B cell (primary cell): ENCODE results near the gene EYA4. TPM values are rescaled to one million over a fixed set of nuclear protein-coding genes. Genes with fewer than 3 reads are reported as not detected.

Experiments
- ATAC-seq: fragments of 200-7000 bp; cut with Tn5 transposase; one replicate; pipeline ENCODE4 v1.10.0; 2021; ENCODE audit warnings: low read depth, mild to moderate bottlenecking, moderate number of reproducible peaks, moderate library complexity
- CTCF ChIA-PET: fragments of 350-600 bp; sonication (Branson Sonifier 250); formaldehyde crosslinking; loops from one replicate; lab custom pipeline; 2021; ENCODE audit warnings: antibody characterized with exemption, inconsistent platforms; lab: Charles Lee
- POLR2A ChIA-PET: fragments of 350-600 bp; sonication (Branson Sonifier 250); formaldehyde crosslinking; loops from one replicate; lab custom pipeline; 2021; ENCODE audit warnings: antibody characterized with exemption; lab: Charles Lee
- DNase-seq: peaks from one replicate; pipeline ENCODE4 v3.0.0; 2013
- H2AFZ ChIP-seq: 2 replicates; pipeline ENCODE4 v1.6.1; 2012; ENCODE audit warnings: mild to moderate bottlenecking, low read depth, low read length; ENCODE audit not compliant: insufficient read depth, poor library complexity, severe bottlenecking
- H3K27ac ChIP-seq, 2 donors: 1 replicate in 1 of 2; 2 replicates in 1 of 2; pipeline ENCODE4 v1.5.1; 2012 to 2013; ENCODE audit warnings: low read length in 2 of 2, mild to moderate bottlenecking in 2 of 2, moderate library complexity in 1 of 2
- H3K27me3 ChIP-seq, 4 experiments: fragments of 200-600 bp in 1 of 4; sonication (generic) in 1 of 4; replicated peaks in 1 of 4; 1 replicate in 2 of 4; 2 replicates in 2 of 4; pipeline versions ENCODE4 v1.6.1 to v1.7.0; 2013 to 2016; ENCODE audit warnings: low read length in 3 of 4, mild to moderate bottlenecking in 2 of 4, mixed read lengths in 1 of 4, moderate library complexity in 1 of 4; ENCODE audit not compliant: insufficient read depth in 4 of 4, control insufficient read depth in 3 of 4; ENCODE audit errors: control extremely low read depth in 1 of 4
- H3K36me3 ChIP-seq, 2 experiments: replicated peaks in 1 of 2; 1 replicate in 1 of 2; 2 replicates in 1 of 2; pipeline versions ENCODE4 v1.6.1 to v1.7.1; 2013; ENCODE audit warnings: low read length in 1 of 2; ENCODE audit not compliant: insufficient read depth in 2 of 2, control insufficient read depth in 1 of 2; ENCODE audit errors: control extremely low read depth in 1 of 2, extremely low read depth in 1 of 2
- H3K4me1 ChIP-seq, 2 donors: fragments of 200-600 bp in 1 of 2; sonication (generic) in 1 of 2; 1 replicate in 1 of 2; 2 replicates in 1 of 2; pipeline versions ENCODE4 v1.5.1 to v1.6.1; 2013 to 2017; ENCODE audit warnings: low read length in 2 of 2; ENCODE audit not compliant: control insufficient read depth in 2 of 2, insufficient read depth in 2 of 2
- H3K4me2 ChIP-seq: replicated peaks from 2 replicates; pipeline ENCODE3; 2012; ENCODE audit warnings: mild to moderate bottlenecking, low read depth, low read length; ENCODE audit not compliant: poor library complexity, severe bottlenecking
- H3K4me3 ChIP-seq, 5 experiments: fragments of 200-600 bp in 1 of 5; sonication (generic) in 1 of 5; 1 replicate in 3 of 5; 2 replicates in 2 of 5; pipeline versions ENCODE4 v1.5.1 to v1.7.0; 2011 to 2016; ENCODE audit warnings: low read length in 4 of 5, mild to moderate bottlenecking in 4 of 5, low read depth in 2 of 5, control low read depth in 1 of 5, moderate library complexity in 1 of 5; ENCODE audit not compliant: insufficient read depth in 1 of 5; ENCODE audit errors: control extremely low read depth in 1 of 5, extremely low read depth in 1 of 5
- H3K79me2 ChIP-seq: fragments of 200-600 bp; sonication (generic); one replicate; pipeline ENCODE4 v1.6.0; 2016; ENCODE audit warnings: low read length; ENCODE audit not compliant: control insufficient read depth, insufficient read depth
- H3K9ac ChIP-seq: fragments of 200-600 bp; sonication (generic); 2 replicates; pipeline ENCODE4 v1.6.1; 2017; ENCODE audit warnings: mild to moderate bottlenecking, low read length, moderate library complexity
- H3K9me3 ChIP-seq, 3 donors: one replicate each; pipeline versions ENCODE4 v1.6.1 to v1.7.1; 2013; ENCODE audit warnings: low read length in 2 of 3; ENCODE audit not compliant: control insufficient read depth in 2 of 3, insufficient read depth in 1 of 3; ENCODE audit errors: control extremely low read depth in 1 of 3
- H4K20me1 ChIP-seq: 2 replicates; pipeline ENCODE4 v1.6.0; 2012; ENCODE audit warnings: mild to moderate bottlenecking, low read length; ENCODE audit not compliant: insufficient read depth, control insufficient read depth, poor library complexity, severe bottlenecking
- H3K27ac Mint-ChIP-seq: one replicate; pipeline ENCODE4 v1.8.0; 2021; ENCODE audit warnings: mixed read lengths
- H3K27me3 Mint-ChIP-seq: one replicate; pipeline ENCODE4 v1.8.0; 2021; ENCODE audit warnings: mixed read lengths
- H3K4me1 Mint-ChIP-seq: one replicate; pipeline ENCODE4 v1.8.0; 2021; ENCODE audit warnings: mixed read lengths
- H3K4me3 Mint-ChIP-seq: one replicate; pipeline ENCODE4 v1.8.0; 2021; ENCODE audit warnings: mixed read lengths
- H3K9me3 Mint-ChIP-seq: one replicate; pipeline ENCODE4 v1.8.0; 2022; ENCODE audit warnings: mixed read lengths; ENCODE audit not compliant: insufficient read depth
- EZH2 ChIP-seq: IDR thresholded peaks from 2 replicates; pipeline ENCODE4 v1.6.1; 2012; ENCODE audit warnings: borderline replicate concordance, low read depth, mild to moderate bottlenecking, moderate library complexity, low read length; ENCODE audit not compliant: insufficient read depth, poor library complexity, severe bottlenecking
- WGBS: methylation state at CpG from one replicate; pipeline ENCODE4 v1.1.5; 2013; ENCODE audit warnings: missing lambda C conversion rate; ENCODE audit not compliant: insufficient coverage; 5-methylcytosine and 5-hydroxymethylcytosine counted together
- intact Hi-C: fragments of 100-400 bp; cut with micrococcal nuclease; formaldehyde crosslinking; loops from one replicate; pipeline ENCODE4 v1.10.0; 2022
- polyA plus RNA-seq: library from polyadenylated mRNA; depleted of rRNA; stranded (reverse); fragments of >200 nt; gene quantifications from 2 replicates; pipeline ENCODE4 v1.2.3, GENCODE V29; 2012
- total RNA-seq, 2 donors: library from RNA; stranded (reverse); fragments of 120-200 nt in 1 of 2; gene quantifications; 1 replicate in 1 of 2; 2 replicates in 1 of 2; pipeline versions ENCODE4 v1.2.3 to v1.2.4, GENCODE V29; 2013 to 2022
- TF ChIP-seq, protein P1 (sequence below): fragments of 200-600 bp; IDR thresholded peaks from one replicate; pipeline ENCODE4 v1.8.0; 2022; ENCODE audit warnings: antibody characterized with exemption, mild to moderate bottlenecking

EYA4 gene
- total and polyA plus RNA-seq, 2 donors (not counting 1 experiment from before 2014, with no cell fraction given): 0.49 TPM; not detected in 1

DNA sequence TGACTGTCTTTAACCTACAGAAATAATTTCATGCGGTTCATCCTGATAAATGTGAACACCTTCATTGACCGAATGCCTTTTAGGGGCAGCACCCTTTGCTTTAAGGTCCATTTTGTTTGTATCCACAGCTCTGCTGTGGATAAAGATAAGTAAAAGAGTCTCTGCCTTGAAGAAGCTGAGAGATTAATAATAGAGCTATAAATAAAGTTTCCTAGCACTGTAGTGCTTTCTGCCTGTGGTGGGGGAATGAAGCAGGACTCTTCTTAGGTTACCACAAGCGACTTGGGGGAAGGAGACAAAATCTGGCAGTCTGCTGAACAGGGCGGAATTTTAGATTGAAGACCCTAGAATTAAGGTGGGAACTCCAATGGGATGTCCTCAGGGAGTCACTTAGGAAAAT is 57.6 kb downstream of the EYA4 start:
- no peak overlapping the region for H3K27ac ChIP-seq
- H3K9ac ChIP-seq: no peak overlapping the region
- H3K4me3 ChIP-seq: no peak overlapping the region
- H3K4me2 ChIP-seq: no peak overlapping the region
- DNase-seq: no peak
- H2AFZ ChIP-seq: no peak overlapping the region
- H4K20me1 ChIP-seq: no peaks in the 10 kb centered on the region
- TF ChIP-seq, protein P1, sequence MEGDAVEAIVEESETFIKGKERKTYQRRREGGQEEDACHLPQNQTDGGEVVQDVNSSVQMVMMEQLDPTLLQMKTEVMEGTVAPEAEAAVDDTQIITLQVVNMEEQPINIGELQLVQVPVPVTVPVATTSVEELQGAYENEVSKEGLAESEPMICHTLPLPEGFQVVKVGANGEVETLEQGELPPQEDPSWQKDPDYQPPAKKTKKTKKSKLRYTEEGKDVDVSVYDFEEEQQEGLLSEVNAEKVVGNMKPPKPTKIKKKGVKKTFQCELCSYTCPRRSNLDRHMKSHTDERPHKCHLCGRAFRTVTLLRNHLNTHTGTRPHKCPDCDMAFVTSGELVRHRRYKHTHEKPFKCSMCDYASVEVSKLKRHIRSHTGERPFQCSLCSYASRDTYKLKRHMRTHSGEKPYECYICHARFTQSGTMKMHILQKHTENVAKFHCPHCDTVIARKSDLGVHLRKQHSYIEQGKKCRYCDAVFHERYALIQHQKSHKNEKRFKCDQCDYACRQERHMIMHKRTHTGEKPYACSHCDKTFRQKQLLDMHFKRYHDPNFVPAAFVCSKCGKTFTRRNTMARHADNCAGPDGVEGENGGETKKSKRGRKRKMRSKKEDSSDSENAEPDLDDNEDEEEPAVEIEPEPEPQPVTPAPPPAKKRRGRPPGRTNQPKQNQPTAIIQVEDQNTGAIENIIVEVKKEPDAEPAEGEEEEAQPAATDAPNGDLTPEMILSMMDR: no peak
- TF ChIP-seq EZH2: no peak
- Mint-ChIP-seq H3K27me3 (peaks cover 4% of the 10 kb centered on the region), H3K4me3 (no peak overlapping the region), H3K27ac (no peak overlapping the region), H3K9me3 (no peaks in the 10 kb centered on the region), H3K4me1 (no peaks in the 10 kb centered on the region)
- no peaks in the 10 kb centered on the region for H3K27me3 ChIP-seq
- H3K79me2 ChIP-seq: no peaks in the 10 kb centered on the region
- H3K36me3 ChIP-seq: no peaks in the 10 kb centered on the region
- ATAC-seq: no peak
- ChIA-PET CTCF (no interaction called here), POLR2A (no interaction called here)
- 90% methylated on average over 3 of the region's 4 CpGs for WGBS
- H3K4me1 ChIP-seq: no peaks in the 10 kb centered on the region
- intact Hi-C loops: no loop called here
- no peaks in the 10 kb centered on the region for H3K9me3 ChIP-seq

DNA sequence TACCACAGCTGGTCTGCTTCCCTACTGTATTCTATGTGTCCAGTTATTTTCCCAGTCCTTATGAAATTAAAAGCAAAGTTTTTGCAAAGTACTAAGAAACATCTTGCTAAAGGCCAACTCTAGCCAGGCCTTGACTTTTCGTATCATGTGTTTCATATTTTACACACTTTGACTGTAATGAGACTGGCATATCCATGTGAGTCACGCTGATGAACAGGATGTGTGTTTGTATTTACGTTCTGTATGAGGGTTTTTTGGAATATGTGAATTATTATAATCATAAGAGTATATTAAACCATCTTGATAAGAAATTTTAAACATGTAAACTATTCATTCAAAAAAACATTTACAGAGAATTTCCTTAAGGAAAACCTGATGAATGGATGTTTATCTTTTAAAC is 59.7 kb downstream of the EYA4 start:
- H3K27me3 Mint-ChIP-seq: peaks cover 9% of the 10 kb centered on the region
- no peak overlapping the region for H3K4me3 Mint-ChIP-seq
- no peak overlapping the region for H3K4me3 ChIP-seq

More for the DNA sequence above, 59.7 kb downstream of the EYA4 start:
- Mint-ChIP-seq H3K27ac (no peak overlapping the region), H3K4me1 (no peaks in the 10 kb centered on the region), H3K9me3 (no peaks in the 10 kb centered on the region)
- Histone ChIP-seq H3K27me3 (no peaks in the 10 kb centered on the region), H3K4me1 (no peaks in the 10 kb centered on the region), H2AFZ (no peak overlapping the region), H3K4me2 (no peak overlapping the region), H3K9me3 (no peaks in the 10 kb centered on the region), H3K9ac (no peak overlapping the region), H3K36me3 (no peaks in the 10 kb centered on the region), H4K20me1 (no peaks in the 10 kb centered on the region), H3K79me2 (no peaks in the 10 kb centered on the region), H3K27ac (no peak overlapping the region)
- DNase-seq (no peak), ATAC-seq (no peak)
- CTCF ChIA-PET: no interaction called here
- no peak for TF ChIP-seq EZH2
- TF ChIP-seq, protein P1: no peak
- intact Hi-C loops: no loop called here
- POLR2A ChIA-PET: no interaction called here
- WGBS: 100% methylated on average over 1 of the region's 3 CpGs
